HG02763 (cell line): ENCODE data around the gene DMBX1.

Experiments used
- ATAC-seq: cut with Tn5 transposase; IDR thresholded peaks from one replicate; pipeline ENCODE4 v1.9.1; 2021; ENCODE audit warnings: mild to moderate bottlenecking, moderate library complexity; ENCODE audit not compliant: unreplicated experiment

The DMBX1 gene

GRCh38 chr1:46480959-46481646 lies 8.5 kb upstream of the DMBX1 start:
- no peak for ATAC-seq

- ATAC-seq, result no peak
Observed at GRCh38 chr1:46481961-46482360, 7.7 kb upstream of the DMBX1 start.

GRCh38 chr1:46483589-46483988 lies 6.0 kb upstream of the DMBX1 start:
- no peak for ATAC-seq

- ATAC-seq, result no peak
Observed at GRCh38 chr1:46484783-46485490, 4.7 kb upstream of the DMBX1 start.

- ATAC-seq, result no peak
Observed at GRCh38 chr1:46485564-46486431, 3.8 kb upstream of the DMBX1 start.

- no peak for ATAC-seq
Observed at GRCh38 chr1:46486432-46487015, 3.1 kb upstream of the DMBX1 start.

GRCh38 chr1:46487818-46488218 lies 1.8 kb upstream of the DMBX1 start:
- no peak for ATAC-seq

GRCh38 chr1:46488343-46489168 lies 1.1 kb upstream of the DMBX1 start:
- ATAC-seq, result no peak

GRCh38 chr1:46489169-46489637 lies 433 bp upstream of the DMBX1 start:
- no peak for ATAC-seq

- ATAC-seq, result no peak
Observed at GRCh38 chr1:46490406-46490655, 695 bp downstream of the DMBX1 start.

- no peak for ATAC-seq
Observed at GRCh38 chr1:46490656-46491442, 1.2 kb downstream of the DMBX1 start.

- no peak for ATAC-seq
Observed at GRCh38 chr1:46491443-46492268, 2.0 kb downstream of the DMBX1 start.

- no peak for ATAC-seq
Observed at GRCh38 chr1:46492269-46492853, 2.7 kb downstream of the DMBX1 start.

- no peak for ATAC-seq
Observed at GRCh38 chr1:46492871-46493270, 3.2 kb downstream of the DMBX1 start.

GRCh38 chr1:46493316-46494032 lies 3.8 kb downstream of the DMBX1 start:
- ATAC-seq, result no peak

GRCh38 chr1:46494910-46495309 lies 5.3 kb downstream of the DMBX1 start:
- no peak for ATAC-seq

- ATAC-seq, result no peak
Observed at GRCh38 chr1:46495778-46496177, 6.1 kb downstream of the DMBX1 start.

- ATAC-seq, result no peak
Observed at GRCh38 chr1:46496505-46496904, 6.9 kb downstream of the DMBX1 start.
